Measurements from ENCODE around the gene WDR64.
"Not testable (repeated sequence)": the region's sequence is repeated elsewhere in the genome, so short reads cannot be mapped to it uniquely, and the experiment has no call there.

WDR64 gene

GRCh38 chr1:241701483-241702295, 49.6 kb downstream of the WDR64 start:
- peaks cover 23% of the 10 kb centered on the region; the same call in 1 of the 2 replicates for H3K27me3 ChIP-seq (ENCODE audit: low read depth, low read length)
- no peak overlapping the region for H3K4me2 ChIP-seq (ENCODE audit: low read length)
- no peak overlapping the region for H3K4me3 ChIP-seq (ENCODE audit: low read length)
- no peaks in the 10 kb centered on the region for H3K4me1 ChIP-seq (ENCODE audit: low read length)
- H3K79me2 ChIP-seq (ENCODE audit: low read length), result no peaks in the 10 kb centered on the region
- no peak for TF ChIP-seq CTCF (IDR thresholded peaks at IDR 0.05; ENCODE audit: low read depth, low read length)
- TF ChIP-seq EZH2phosphoT487 (IDR thresholded peaks at IDR 0.05; ENCODE audit: low read depth), result no peak
- no peaks in the 10 kb centered on the region for H4K20me1 ChIP-seq (ENCODE audit: insufficient read depth, low read length)
- H3K9me3 ChIP-seq (ENCODE audit: insufficient read depth, low read length), result no peaks in the 10 kb centered on the region; the same call in 1 of the 2 replicates
- H2AFZ ChIP-seq (ENCODE audit: low read depth, low read length), result no peak overlapping the region
- H3K9ac ChIP-seq (ENCODE audit: low read length), result no peak overlapping the region
- H3K27ac ChIP-seq (ENCODE audit: low read length), result no peak overlapping the region
- no peaks in the 10 kb centered on the region for H3K36me3 ChIP-seq (replicated peaks; ENCODE audit: low read depth, low read length)

- Histone ChIP-seq H2AFZ (ENCODE audit: low read depth, low read length) (no peak overlapping the region), H3K9ac (ENCODE audit: low read length) (no peak overlapping the region)
- TF ChIP-seq EZH2phosphoT487 (IDR thresholded peaks at IDR 0.05; ENCODE audit: low read depth), result no peak
- TF ChIP-seq CTCF (IDR thresholded peaks at IDR 0.05; ENCODE audit: low read depth, low read length), result no peak
These were observed 50.6 kb downstream of the WDR64 start for GRCh38 chr1:241702442-241703373.

GRCh38 chr1:241703739-241704138, 51.7 kb downstream of the WDR64 start:
- H3K27ac ChIP-seq (ENCODE audit: low read length); H3K9ac ChIP-seq (ENCODE audit: low read length); H3K4me3 ChIP-seq (ENCODE audit: low read length); H2AFZ ChIP-seq (ENCODE audit: low read depth, low read length); H3K79me2 ChIP-seq (ENCODE audit: low read length); H3K36me3 ChIP-seq (replicated peaks; ENCODE audit: low read depth, low read length); H3K9me3 ChIP-seq (ENCODE audit: insufficient read depth, low read length); H3K4me2 ChIP-seq (ENCODE audit: low read length); H4K20me1 ChIP-seq (ENCODE audit: insufficient read depth, low read length); H3K4me1 ChIP-seq (ENCODE audit: low read length): not testable (repeated sequence)
- peaks cover 19% of the 10 kb centered on the region; the same call in 1 of the 2 replicates for H3K27me3 ChIP-seq (ENCODE audit: low read depth, low read length)

More at GRCh38 chr1:241702442-241703373, 50.6 kb downstream of the WDR64 start:
- Histone ChIP-seq H3K4me3 (ENCODE audit: low read length) (no peak overlapping the region), H3K27ac (ENCODE audit: low read length) (no peak overlapping the region), H3K4me2 (ENCODE audit: low read length) (no peak overlapping the region), H3K4me1 (ENCODE audit: low read length) (no peaks in the 10 kb centered on the region), H3K9me3 (ENCODE audit: insufficient read depth, low read length) (no peaks in the 10 kb centered on the region; the same call in 1 of the 2 replicates), H3K27me3 (ENCODE audit: low read depth, low read length) (peaks cover 23% of the 10 kb centered on the region; the same call in 1 of the 2 replicates), H3K36me3 (replicated peaks; ENCODE audit: low read depth, low read length) (no peaks in the 10 kb centered on the region), H4K20me1 (ENCODE audit: insufficient read depth, low read length) (no peaks in the 10 kb centered on the region), H3K79me2 (ENCODE audit: low read length) (no peaks in the 10 kb centered on the region)

GRCh38 chr1:241706257-241706656, 54.2 kb downstream of the WDR64 start:
- Histone ChIP-seq H3K9me3 (ENCODE audit: insufficient read depth, low read length) (no peaks in the 10 kb centered on the region), H3K27ac (ENCODE audit: low read length) (no peak overlapping the region), H3K4me3 (ENCODE audit: low read length) (no peak overlapping the region), H3K9ac (ENCODE audit: low read length) (no peak overlapping the region), H3K27me3 (ENCODE audit: low read depth, low read length) (no peaks in the 10 kb centered on the region), H4K20me1 (ENCODE audit: insufficient read depth, low read length) (no peaks in the 10 kb centered on the region), H3K4me2 (ENCODE audit: low read length) (no peak overlapping the region), H3K36me3 (replicated peaks; ENCODE audit: low read depth, low read length) (no peaks in the 10 kb centered on the region), H3K79me2 (ENCODE audit: low read length) (no peaks in the 10 kb centered on the region), H2AFZ (ENCODE audit: low read depth, low read length) (no peak overlapping the region), H3K4me1 (ENCODE audit: low read length) (no peaks in the 10 kb centered on the region)
- TF ChIP-seq EZH2phosphoT487 (IDR thresholded peaks at IDR 0.05; ENCODE audit: low read depth) (no peak), CTCF (IDR thresholded peaks at IDR 0.05; ENCODE audit: low read depth, low read length) (no peak)

Measured in OCI-LY3 (cell line).